ENCODE measurements around the gene NDUFV1.

- no peak for TF ChIP-seq CTCF (IDR thresholded peaks at IDR 0.05)
- TF ChIP-seq EZH2 (IDR thresholded peaks at IDR 0.05; ENCODE audit: borderline replicate concordance, insufficient read depth, low read depth, low read length, poor library complexity, severe bottlenecking) = no peak
These were observed 28.8 kb upstream of the NDUFV1 start for GRCh38 chr11:67577951-67578350.
